ENCODE results near the gene LRRN2.
"Not testable (repeated sequence)": the region's sequence is repeated elsewhere in the genome, so short reads cannot be mapped to it uniquely, and the experiment has no call there.

Gene LRRN2

DNA sequence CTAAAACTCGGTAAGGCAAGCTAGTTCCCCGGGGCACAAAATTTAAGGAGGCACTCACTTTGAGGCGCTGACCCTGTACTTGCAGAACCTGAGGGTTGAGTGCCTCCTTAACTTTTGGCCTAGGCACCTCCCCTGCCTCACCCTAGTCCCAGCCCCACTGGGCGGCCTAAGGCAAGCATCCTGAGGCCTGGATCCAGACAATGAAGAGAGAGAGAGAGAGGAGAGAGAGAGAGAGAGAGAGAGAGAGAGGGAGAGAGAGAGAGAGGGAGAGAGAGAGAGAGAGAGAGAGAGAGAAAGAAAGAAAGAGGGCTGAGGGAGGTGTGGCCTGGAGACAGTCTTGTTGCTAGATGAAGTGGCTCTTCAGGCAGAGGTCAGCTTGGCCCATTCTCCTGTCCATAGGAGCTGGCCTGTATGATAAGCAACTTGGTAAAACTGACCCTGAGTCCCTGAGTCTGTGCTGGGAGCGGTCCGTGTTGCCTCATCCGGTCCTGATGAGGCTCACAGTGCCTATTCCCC, 7.4 kb upstream of the LRRN2 start:
- DNase-seq: no peak

GRCh38 chr1:204692325-204692840, 6.8 kb upstream of the LRRN2 start:
- no peak for DNase-seq

GRCh38 chr1:204691328-204691730, 5.8 kb upstream of the LRRN2 start:
- DNase-seq: not testable (repeated sequence)

DNA sequence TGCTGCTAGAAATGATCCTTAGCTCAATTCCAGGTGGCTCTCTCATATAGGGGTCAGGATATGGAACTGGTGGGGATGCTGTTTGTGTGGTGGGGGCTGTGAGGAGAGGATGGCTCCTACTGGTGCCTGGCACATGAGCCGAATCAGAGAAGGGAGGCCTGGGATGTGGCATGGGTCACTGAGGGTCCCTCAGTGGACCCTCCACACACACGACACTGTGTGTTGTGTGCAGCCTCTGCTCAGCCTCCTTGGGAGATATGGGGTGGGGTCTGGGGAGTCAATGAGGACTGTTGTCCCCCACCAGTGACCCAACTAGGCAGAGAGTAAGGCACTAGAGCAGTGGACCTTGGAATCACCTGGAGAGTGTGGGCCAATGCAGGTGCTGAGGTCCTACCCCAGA, 3.2 kb upstream of the LRRN2 start:
- DNase-seq: no peak

DNA sequence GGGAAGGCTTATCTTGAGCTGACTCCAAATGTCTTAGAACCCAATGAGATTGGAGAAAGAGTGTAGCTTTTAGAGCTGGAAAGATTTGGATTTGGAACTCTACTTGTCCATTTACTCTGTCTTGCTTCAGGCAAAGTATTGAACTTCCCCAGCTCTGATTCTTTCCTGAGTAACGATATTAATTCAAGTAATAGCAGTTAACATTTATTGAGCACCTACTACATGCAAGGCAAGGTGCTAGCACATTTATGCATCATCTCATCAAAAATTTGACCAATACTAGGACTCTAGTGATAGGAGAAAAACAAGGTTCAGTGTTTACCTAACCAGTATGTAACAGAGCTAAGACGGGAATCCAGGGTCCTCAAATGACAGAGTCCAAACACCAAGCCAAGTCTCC, 2.5 kb upstream of the LRRN2 start:
- no peak for DNase-seq

DNA sequence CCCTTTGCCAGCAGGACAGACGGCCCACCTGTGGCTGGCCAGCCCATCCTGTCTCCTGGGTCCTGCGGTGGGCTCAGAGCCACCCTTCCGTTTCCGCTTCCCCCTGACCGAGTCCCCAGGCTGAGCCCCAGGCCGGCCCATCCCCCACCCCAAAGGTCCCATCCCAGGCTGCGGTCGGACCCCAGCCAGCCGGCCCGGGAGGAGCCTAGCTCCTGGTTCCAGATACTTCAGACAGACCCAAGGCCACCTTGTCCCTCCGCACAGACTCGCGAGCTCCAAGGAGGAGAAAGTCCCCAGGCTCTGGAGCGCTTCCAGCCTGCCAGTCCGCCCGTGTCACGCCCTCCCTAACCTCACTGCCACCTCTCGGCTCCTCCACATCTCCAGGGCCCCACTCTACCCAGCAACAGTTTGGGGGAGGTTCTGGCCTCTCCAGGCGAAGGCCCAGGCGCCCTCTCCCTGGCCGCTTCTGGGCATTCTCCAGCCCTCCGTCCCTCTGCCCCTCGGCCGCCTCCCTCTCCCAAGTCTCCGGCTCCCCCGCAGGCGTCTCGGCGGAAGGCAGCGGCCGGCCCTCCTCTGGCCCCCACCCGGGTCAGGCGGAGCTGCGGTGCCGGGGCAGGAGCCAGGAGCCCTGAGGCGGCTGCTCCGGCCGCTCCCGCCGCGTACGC, 835 bp downstream of the LRRN2 start:
- peak; percentile 72 for DNase-seq

DNA sequence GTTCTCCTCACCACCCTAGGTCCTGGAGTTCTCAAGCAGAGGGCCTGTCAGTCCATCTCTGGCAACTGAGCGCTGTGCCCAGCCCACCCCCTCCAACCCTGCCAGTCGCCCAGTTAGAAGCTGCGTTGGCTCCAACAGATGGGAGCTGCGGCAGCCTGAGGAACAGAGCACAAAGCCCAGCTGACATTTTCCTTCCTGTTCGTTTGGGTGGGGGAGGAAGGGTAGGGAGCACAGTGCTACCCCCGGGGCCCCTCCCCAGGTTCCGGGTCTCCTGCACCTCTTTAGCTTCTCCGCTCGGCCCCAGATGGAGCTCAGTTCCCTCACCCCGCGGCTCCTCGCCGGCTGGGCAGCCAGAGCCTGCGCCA, 1.4 kb downstream of the LRRN2 start:
- peak; percentile 41 for DNase-seq

DNA sequence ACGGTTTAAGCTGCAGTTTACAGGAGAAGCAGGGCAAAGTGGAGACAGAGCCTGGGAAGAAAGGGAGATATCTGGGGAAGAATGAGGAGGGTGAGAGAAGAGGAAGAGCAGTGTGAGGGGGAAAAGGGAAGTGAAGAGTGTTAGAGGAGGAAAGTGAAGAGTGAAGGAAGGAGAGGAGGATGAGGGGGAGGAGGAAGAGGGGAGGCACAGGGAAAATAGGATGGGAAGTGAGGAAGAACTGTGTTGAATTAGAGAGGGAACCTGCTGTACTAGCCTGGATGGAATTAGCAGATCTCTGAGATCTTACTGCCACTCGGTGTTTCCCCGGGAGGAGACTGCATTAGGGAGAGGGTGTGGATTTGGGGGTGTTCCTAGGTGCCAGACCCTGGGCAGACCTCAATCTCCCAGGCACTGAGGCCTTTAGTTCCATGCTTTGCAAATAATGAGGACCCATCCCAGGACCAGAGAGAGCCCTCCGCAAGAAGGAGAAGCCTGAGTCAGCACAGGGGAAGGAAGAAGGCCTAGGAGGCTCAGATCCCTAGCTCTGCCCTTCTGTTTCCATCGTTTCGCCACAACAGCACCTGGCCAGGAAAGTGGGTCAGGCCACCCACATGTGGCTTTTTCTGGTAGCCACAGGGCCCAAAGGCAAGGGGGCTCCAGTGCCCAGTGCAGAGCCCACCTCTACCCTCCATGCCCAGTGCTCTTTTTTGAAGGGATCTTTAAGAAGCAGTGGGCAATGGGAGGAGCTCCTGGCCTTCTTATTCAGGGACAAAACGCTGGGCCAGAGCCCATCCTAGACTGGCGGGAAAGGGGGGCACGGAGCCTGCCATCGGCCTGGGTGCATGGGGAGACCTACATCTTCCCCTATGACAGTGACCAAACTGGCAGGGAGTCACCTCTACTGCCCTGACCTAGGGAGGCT, 2.0 kb downstream of the LRRN2 start:
- DNase-seq: no peak

DNA sequence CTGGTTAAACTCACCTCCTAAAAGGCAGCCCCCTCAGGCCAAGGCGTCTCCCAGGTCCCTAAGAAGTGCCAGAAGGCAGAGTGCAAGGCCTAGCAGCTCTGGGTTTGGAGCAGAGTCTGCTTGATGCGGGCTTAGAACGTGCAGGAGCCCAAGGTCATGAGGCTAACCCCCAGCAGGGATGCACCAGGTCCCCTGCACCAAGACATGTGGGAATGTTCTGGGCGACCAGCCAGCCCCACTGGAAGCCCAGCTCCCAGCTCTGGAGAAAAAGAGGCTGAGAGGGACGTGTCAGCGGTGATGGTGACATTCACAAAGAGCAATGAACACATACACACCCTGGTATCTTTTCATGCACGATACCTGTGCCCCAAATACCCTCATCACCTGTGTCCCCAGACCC, 5.1 kb downstream of the LRRN2 start:
- DNase-seq: no peak

DNA sequence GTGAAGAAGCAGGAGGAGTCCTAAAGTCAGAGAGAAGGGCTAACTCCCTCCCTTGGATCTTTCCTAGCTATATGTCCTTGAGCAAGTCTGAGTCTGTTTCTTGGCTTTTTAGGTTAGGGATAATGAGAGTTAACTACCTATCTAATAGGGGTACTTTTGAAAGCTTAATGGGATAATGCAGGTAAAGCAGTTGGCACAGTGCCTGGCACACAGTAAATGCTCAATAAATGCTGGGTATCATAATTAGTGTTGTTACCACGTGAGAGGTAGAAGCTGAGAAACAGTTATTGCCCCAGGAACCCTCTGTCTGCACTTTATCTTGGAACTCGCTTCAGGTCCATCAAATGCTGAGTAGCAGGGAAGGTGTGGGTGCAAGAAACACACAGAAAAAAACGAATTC, 5.5 kb downstream of the LRRN2 start:
- no peak for DNase-seq

- no peak for DNase-seq
Measured at GRCh38 chr1:204678721-204679475, 6.6 kb downstream of the LRRN2 start.

GRCh38 chr1:204677864-204678263, 7.7 kb downstream of the LRRN2 start:
- no peak for DNase-seq

GRCh38 chr1:204676043-204676442, 9.5 kb downstream of the LRRN2 start:
- no peak for DNase-seq

DNA sequence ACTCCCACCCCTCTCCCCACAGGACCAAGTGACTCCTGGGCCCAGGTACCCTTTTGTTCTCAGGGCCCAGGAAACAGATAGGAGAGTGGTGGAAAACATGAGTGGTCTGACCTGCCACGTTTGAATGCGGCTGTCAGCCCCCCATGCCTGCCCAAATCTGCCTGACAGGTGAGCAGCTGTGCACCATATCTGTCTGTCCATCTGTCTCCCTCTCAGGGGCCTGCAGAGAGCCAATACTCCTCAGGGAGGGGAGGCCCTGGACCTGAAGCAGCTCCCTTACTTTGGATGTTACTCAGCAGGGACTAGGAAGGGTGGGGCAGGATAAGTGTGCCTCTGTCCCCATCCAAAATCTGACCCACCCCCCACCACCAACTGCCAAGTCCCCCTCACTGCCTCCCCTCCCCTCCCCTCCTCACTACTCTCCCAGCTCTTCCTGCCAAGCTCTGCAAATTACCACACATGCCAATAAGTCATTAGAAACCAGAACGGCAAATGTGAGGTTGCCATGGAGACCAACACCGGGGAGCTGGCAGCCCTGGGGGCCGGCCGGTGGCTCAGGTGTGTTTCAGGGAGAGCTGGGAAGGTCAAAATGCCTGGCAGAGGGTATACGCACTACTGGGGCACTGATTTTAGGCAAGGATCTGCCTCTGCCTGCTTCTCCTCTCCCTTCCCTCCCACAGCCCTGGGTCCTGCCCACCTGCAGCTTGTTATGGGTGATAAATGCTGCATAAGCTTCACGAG, 11.5 kb downstream of the LRRN2 start:
- no peak for DNase-seq

- DNase-seq: no peak
Measured at GRCh38 chr1:204673209-204673608, 12.3 kb downstream of the LRRN2 start.

- DNase-seq: no peak
Measured at GRCh38 chr1:204672482-204673121, 12.9 kb downstream of the LRRN2 start.

DNA sequence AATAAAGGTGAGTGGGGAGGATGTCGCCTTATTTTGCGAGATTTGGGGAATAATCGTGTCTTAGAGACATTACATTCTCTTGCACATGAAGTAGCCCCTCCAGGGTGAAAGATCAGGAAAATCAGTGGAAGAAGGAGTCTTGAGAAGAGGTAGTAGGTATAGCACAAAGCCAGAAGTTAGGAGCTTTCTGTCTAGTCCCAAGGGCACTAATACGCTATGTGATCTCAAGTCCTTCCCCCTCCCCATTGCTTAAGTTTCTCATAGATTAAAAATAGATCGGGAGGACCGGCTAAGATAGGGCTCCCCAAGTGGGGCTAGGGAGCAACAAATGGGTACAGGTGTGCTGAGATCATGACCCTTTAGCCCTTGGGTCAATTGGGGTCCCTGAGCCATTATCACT, 13.5 kb downstream of the LRRN2 start:
- no peak for DNase-seq

DNA sequence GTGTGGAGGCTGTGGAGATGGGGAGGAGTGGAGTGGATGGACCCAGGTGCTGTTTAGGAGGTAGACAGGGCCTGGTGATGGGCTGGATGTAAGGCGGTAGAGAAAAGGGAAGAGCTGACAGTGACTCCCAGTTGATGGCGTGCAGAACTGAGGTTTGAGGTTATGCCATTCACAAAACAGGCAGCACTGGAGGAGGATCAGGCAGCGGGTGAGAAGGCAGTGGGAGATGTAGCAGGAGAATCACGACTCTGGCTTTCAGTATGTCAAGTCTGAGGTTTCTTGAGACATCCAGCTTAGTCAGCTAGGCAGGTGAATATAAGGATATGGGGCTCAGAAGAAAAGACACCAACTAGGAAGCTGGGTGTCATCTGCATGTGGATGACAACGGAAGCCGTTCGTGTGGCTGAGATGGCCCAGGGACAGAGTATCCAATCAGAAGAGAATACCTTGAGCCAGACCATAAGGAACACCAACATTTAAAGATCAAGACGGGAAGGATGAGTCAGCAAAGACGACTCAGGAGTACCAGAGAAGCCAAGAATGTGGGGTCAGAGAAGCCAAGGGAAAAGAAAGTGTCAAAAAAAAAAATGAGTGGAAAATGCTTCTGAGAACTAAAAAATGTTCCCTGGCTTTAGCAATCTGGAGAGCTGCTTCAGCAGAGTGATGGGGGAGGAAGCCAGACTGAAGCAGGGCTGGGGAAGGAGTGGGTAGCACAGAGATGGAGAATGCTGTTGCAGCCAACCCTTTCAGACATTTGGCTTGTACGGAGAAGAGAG, 15.2 kb downstream of the LRRN2 start:
- DNase-seq: no peak

GRCh38 chr1:204669579-204669978, 16.0 kb downstream of the LRRN2 start:
- no peak for DNase-seq

GRCh38 chr1:204664384-204664651, 21.2 kb downstream of the LRRN2 start:
- DNase-seq: no peak
